ENCODE measurements around the gene SLCO4A1.

SLCO4A1 gene

DNA sequence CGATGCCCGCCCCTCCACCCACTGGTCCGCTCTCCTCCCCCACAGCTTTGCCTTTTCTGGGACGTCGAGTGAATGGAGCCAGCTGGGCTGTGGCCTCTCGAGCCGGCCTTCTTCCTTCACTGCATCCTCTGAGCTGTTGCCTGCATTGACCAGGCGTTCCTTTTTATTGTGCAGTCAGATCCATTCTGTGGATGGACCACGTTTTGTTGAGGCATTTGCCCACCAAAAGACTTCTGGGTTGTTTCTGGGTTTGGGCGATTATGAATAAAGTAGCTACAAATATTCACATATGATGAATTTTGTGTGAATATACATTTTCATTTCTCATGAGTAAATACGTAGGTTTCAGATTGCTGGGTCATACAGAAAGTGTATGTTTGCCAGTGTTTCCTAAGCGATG lies 76.2 kb downstream of the SLCO4A1 start:
- no peak for DNase-seq

DNA sequence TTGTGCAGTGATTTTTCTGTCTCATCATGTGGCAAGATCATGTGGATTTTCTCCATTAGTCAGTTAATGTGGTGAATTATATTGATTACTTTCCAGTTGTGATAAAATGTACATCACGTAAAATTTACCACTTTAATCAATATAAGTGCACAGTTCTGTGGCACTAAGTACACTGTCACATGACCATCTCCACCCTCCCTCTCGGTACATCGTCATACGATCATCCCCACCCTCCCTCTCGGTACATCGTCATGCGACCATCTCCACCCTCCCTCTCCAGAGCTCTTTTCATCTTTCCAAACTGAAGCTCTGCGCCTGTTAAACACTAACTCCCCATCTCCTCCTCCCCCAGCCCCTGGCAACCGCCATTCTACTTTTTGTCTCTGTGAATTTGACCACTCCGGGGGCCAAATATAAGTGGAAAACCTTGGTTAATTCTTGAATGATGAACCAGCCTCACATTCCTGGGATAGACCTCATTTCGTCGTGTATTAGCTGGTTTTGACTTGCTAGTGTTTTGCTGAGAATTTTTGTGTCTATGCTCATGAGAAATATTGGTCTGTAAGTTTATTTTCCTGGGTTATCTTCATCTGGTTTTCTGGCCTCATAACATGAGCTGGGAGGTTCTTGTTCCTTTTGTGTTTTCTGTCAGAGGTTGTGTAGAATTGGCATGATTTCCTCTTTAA lies 77.1 kb downstream of the SLCO4A1 start:
- no peak for DNase-seq
